ENCODE measurements around the gene SLC4A5. TPM values are rescaled to one million over a fixed set of nuclear protein-coding genes. Genes with fewer than 3 reads are reported as not detected.
"Not testable (repeated sequence)": the region's sequence is repeated elsewhere in the genome, so short reads cannot be mapped to it uniquely, and the experiment has no call there.

Gene SLC4A5
- total RNA-seq, 1 donor from 2014 or later: under 0.01 TPM

DNA sequence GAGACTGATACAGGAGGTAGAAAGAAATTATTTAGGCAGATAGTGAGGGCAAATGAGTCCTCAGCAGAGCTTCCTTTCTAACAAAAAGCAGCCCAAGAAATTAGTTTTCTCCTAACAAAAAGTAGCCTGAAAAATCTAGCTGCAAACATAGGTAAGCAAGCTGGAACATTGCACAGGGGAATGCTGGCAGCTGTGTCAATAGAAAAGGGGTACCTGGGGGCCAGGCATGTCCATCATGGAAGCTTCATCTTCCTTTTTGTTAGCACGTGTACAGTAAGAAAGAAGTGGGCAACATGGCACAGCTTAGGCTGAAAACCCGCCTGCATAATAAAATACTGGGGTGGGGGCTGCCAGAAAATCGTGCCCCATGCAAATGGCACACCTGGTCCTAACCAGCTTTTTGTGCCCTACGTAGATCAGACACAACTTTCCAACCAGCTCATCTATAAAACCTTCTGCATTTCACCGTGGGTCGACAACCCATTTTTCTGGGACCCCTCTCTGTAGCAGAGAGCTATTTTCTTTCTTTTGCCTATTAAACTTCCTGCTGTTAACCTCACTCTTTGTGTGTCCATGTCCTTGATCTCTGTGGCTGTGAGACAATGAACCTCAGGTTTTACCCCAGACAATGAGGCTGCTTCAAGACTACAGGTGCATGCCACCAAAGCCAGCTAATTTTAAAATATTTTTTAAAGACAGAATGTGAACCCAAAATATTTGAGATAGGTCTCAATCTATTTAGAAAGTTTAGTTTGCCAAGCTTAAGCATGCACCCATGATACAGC is 151.4 kb downstream of the SLC4A5 start:
- H3K4me3 ChIP-seq (ENCODE audit: low read depth, low read length): no peak overlapping the region
- TF ChIP-seq, protein P1, sequence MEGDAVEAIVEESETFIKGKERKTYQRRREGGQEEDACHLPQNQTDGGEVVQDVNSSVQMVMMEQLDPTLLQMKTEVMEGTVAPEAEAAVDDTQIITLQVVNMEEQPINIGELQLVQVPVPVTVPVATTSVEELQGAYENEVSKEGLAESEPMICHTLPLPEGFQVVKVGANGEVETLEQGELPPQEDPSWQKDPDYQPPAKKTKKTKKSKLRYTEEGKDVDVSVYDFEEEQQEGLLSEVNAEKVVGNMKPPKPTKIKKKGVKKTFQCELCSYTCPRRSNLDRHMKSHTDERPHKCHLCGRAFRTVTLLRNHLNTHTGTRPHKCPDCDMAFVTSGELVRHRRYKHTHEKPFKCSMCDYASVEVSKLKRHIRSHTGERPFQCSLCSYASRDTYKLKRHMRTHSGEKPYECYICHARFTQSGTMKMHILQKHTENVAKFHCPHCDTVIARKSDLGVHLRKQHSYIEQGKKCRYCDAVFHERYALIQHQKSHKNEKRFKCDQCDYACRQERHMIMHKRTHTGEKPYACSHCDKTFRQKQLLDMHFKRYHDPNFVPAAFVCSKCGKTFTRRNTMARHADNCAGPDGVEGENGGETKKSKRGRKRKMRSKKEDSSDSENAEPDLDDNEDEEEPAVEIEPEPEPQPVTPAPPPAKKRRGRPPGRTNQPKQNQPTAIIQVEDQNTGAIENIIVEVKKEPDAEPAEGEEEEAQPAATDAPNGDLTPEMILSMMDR (conservative IDR thresholded peaks at IDR 0.05; ENCODE audit: low read depth, low read length): no peak
- no peak for DNase-seq (ENCODE audit: low read depth)

DNA sequence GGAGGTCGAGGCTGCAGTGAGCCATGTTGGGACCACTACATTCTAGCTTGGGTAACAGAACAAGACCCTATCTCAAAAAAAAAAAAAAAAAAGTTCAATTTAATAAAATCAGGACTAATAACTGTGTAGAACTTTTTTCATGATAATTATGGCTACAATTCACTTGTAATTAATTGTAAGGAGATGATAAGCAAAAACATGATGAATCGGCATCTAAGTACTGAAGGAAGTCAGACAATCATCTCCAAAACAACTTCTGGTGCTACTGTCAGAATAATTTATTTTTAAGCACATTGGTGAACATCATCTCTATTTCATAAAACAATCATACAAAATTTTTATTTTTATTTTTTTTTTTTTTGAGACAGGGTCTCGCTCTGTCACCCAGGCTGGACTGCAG is 154.5 kb downstream of the SLC4A5 start:
- H3K4me3 ChIP-seq (ENCODE audit: low read depth, low read length): no peak overlapping the region
- TF ChIP-seq, protein P1 (conservative IDR thresholded peaks at IDR 0.05; ENCODE audit: low read depth, low read length): no peak

DNA sequence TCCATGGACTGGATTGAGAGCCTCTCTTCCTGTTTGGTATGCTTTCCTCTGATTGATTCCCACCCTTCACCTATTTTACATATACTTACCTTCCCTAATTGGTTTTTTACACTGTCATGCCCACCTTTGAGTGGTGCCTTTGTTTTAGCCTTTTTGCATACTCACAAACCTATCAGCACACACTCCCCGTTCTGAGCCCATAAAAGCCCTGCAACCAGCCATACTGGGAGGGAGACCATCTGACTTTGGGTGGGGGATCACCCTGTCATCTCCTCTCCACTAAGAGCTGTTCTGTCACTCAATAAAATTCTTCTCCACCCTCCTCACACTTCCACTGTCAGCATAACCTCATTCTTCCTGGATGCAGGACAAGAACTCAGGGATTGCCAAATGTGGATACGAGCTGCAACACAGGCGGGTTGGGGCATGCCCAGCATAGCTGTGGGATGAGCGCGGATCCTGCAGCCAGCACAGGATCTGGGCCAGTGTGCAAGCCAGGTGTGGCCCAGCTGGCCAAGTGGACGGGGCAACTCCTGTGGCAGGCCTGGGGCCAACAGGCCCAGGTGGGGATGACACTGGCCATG is 155.1 kb downstream of the SLC4A5 start:
- no peak overlapping the region for H3K4me3 ChIP-seq (ENCODE audit: low read depth, low read length)
- DNase-seq (ENCODE audit: low read depth): no peak
- TF ChIP-seq, protein P1 (conservative IDR thresholded peaks at IDR 0.05; ENCODE audit: low read depth, low read length): no peak

More for the DNA sequence above, 154.5 kb downstream of the SLC4A5 start:
- no peak for DNase-seq (ENCODE audit: low read depth)

DNA sequence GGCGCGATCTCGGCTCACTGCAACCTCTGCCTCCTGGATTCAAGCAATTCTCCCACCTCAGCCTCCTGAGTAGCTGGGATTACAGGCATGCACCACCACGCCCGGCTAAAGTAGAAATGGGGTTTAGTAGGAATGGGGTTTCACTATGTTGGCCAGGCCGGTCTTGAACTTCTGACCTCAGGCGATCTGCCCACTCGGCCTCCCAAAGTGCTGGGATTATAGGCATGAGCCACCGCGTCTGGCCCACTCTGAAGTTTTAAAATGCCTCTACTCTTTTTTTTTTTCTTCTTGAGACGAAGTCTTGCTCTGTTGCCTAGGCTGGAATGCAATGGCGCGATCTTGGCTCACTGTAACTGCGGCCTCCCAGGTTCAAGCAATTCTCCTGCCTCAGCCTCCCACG is 156.5 kb downstream of the SLC4A5 start:
- not testable (repeated sequence) for DNase-seq (ENCODE audit: low read depth); H3K4me3 ChIP-seq (ENCODE audit: low read depth, low read length)

DNA sequence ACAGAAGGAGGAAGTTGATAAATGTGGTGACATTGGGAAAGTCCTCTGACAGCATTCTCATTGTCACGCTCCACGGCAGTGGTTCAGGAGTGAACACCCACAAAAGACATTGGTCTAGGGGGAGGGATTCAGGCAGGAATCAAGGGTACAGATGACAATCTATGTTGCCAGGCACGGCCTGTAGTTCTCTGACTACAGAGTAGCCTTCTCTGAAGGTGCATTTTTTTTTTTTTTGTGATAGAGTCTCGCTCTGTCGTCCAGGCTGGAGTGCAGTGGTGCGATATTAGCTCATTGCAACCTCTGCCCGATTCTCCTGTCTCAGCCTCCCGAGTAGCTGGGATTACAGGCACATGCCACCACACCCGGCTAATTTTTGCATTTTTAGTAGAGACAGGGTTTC is 157.2 kb downstream of the SLC4A5 start:
- TF ChIP-seq, protein P1 (conservative IDR thresholded peaks at IDR 0.05; ENCODE audit: low read depth, low read length): no peak
- DNase-seq (ENCODE audit: low read depth): no peak
- no peak overlapping the region for H3K4me3 ChIP-seq (ENCODE audit: low read depth, low read length)

DNA sequence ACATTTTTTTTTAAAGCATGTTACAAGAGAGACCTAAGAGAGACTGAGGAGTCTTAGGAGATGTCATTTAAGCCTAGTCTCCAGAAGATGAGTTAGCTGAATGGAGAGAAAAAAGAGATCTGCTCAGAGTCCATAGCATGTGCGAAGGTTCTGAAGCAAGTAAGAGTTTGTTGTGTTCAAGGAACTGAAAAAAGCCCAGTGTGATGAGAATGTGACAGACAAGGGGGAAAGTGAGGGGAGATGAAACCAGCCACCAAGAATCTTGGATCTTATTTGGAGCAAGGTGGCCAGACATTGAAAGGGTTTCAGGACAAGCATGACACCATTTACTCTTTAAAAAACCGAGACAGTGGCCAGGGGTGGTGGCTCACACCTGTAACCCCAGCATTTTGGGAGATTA is 159.3 kb downstream of the SLC4A5 start:
- no peak for DNase-seq (ENCODE audit: low read depth)
- no peak overlapping the region for H3K4me3 ChIP-seq (ENCODE audit: low read depth, low read length)
- TF ChIP-seq, protein P1 (conservative IDR thresholded peaks at IDR 0.05; ENCODE audit: low read depth, low read length): no peak

DNA sequence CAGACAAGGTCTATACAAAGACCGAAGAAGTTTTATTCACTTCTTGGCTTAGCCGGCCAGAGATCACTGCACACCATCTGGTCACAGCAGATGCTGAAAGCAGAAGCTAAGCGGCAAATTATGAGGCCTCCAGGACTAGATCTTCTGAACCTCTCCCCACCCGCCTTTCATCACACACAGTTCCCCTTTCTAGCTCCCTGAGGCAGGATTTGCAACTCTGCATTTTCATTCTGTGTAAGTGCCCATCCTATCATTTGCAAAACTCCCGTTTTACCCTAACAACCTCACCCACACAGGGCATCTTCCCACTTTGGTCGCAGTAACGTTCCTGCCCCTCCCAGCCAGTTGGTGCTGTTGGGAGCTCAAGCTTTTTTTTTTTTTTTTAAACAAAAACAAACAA is 161.5 kb downstream of the SLC4A5 start:
- no peak overlapping the region for H3K4me3 ChIP-seq (ENCODE audit: low read depth, low read length)
- DNase-seq (ENCODE audit: low read depth): no peak
- TF ChIP-seq, protein P1 (conservative IDR thresholded peaks at IDR 0.05; ENCODE audit: low read depth, low read length): no peak
